Progenitor cell of endocrine pancreas (in vitro differentiated cells): ENCODE measurements around the gene CNTN1. TPM values are rescaled to one million over a fixed set of nuclear protein-coding genes. Genes with fewer than 3 reads are reported as not detected.

Experiments used
- DNase-seq: peaks from one replicate; pipeline ENCODE4 v3.0.0; 2021; ENCODE audit warnings: low spot score; ENCODE audit not compliant: unreplicated experiment
- H3K27ac Mint-ChIP-seq: 2 replicates; pipeline ENCODE4 v1.8.0; 2021; ENCODE audit warnings: mild to moderate bottlenecking, moderate library complexity, mixed read lengths
- H3K27me3 Mint-ChIP-seq: 2 replicates; pipeline ENCODE4 v1.8.0; 2021; ENCODE audit warnings: mixed read lengths
- H3K36me3 Mint-ChIP-seq: 2 replicates; pipeline ENCODE4 v1.8.0; 2022; ENCODE audit warnings: mixed read lengths; ENCODE audit not compliant: insufficient read depth
- H3K4me1 Mint-ChIP-seq: 2 replicates; pipeline ENCODE4 v1.8.0; 2021; ENCODE audit warnings: low read depth, mixed read lengths
- H3K4me3 Mint-ChIP-seq: 2 replicates; pipeline ENCODE4 v1.8.0; 2021; ENCODE audit warnings: low read depth, mild to moderate bottlenecking, moderate library complexity, mixed read lengths
- H3K9me3 Mint-ChIP-seq: 2 replicates; pipeline ENCODE4 v1.8.0; 2021; ENCODE audit warnings: low read depth, mixed read lengths
- total RNA-seq: library from RNA; stranded (reverse); gene quantifications from 2 replicates; pipeline ENCODE4 v1.2.1, GENCODE V29; 2021
- TF ChIP-seq, protein P1 (sequence below): fragments of 200-600 bp; sonication (generic); IDR thresholded peaks from one replicate; pipeline ENCODE4 v1.5.0; 2021; ENCODE audit warnings: antibody characterized with exemption, mild to moderate bottlenecking; ENCODE audit not compliant: unreplicated experiment

CNTN1 gene
- total RNA-seq, 1 donor from 2014 or later = 3.1 TPM

DNA sequence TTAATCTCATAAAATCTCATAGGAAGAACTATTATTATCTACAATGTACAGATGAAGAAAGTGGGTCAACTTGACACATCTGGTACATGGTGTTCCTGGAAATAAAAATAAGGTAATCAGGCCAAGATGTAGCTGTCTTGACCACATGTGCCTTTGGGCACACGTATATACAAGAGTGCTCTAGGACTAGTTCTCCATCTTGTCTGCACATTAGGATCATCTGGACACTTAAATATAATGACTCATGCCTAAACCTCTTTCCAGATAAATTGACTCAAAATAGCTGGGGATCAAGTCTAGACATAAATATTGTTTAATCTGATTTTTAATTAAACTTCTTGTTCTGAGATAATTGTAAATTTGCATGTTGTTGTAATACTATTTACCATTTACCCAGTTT is 182.6 kb downstream of the CNTN1 start:
- Mint-ChIP-seq H3K9me3 (no peaks in the 10 kb centered on the region), H3K27ac (no peak overlapping the region), H3K4me3 (no peak overlapping the region), H3K27me3 (no peaks in the 10 kb centered on the region), H3K36me3 (no peaks in the 10 kb centered on the region), H3K4me1 (no peaks in the 10 kb centered on the region)
- no peak for DNase-seq
- TF ChIP-seq, protein P1, sequence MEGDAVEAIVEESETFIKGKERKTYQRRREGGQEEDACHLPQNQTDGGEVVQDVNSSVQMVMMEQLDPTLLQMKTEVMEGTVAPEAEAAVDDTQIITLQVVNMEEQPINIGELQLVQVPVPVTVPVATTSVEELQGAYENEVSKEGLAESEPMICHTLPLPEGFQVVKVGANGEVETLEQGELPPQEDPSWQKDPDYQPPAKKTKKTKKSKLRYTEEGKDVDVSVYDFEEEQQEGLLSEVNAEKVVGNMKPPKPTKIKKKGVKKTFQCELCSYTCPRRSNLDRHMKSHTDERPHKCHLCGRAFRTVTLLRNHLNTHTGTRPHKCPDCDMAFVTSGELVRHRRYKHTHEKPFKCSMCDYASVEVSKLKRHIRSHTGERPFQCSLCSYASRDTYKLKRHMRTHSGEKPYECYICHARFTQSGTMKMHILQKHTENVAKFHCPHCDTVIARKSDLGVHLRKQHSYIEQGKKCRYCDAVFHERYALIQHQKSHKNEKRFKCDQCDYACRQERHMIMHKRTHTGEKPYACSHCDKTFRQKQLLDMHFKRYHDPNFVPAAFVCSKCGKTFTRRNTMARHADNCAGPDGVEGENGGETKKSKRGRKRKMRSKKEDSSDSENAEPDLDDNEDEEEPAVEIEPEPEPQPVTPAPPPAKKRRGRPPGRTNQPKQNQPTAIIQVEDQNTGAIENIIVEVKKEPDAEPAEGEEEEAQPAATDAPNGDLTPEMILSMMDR = no peak

DNA sequence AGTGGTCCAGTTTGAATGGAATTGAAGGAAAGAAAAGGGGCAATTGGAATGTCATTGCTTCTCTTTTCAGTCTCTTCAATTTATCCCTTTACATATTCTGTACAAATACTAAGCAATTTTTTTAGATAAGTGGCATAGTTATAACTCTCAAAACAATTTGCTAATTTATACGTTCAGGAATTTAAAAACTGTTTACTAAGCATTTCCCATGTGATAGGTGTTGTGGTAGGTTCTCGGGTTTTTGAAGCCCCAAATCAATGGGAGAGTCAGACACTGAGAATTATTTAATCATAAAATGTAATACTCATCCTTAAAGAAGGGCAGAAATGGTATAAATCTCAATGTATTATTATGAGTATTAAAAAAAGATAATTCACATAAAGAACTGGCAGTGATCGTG is 197.1 kb downstream of the CNTN1 start:
- Mint-ChIP-seq H3K27ac (no peak overlapping the region), H3K4me1 (peaks cover 17% of the 10 kb centered on the region), H3K9me3 (peaks cover 5% of the 10 kb centered on the region), H3K27me3 (no peaks in the 10 kb centered on the region), H3K4me3 (no peak overlapping the region), H3K36me3 (no peaks in the 10 kb centered on the region)
- DNase-seq = no peak
- TF ChIP-seq, protein P1 = no peak

DNA sequence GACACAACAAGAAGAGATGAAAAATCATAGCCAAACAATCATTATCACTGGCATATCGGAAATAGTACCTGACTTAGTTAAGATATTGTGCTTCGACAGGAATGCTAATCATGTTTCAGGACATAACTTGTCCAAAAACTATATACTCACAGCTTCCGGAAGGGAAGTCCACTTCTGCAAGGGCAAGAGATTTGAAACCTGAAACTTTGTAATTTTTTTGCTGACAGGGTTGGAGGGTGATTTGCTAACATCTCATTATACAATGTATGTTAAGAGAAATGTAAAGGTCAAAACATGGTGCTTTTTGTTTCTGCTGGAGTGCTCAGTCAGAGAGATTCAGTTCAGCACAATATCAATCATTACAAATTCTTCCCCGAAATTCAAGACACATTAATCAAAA is 200.3 kb downstream of the CNTN1 start:
- Mint-ChIP-seq H3K27ac (no peak overlapping the region), H3K4me3 (no peak overlapping the region), H3K36me3 (no peaks in the 10 kb centered on the region), H3K9me3 (peaks cover 5% of the 10 kb centered on the region), H3K4me1 (peaks cover 17% of the 10 kb centered on the region), H3K27me3 (no peaks in the 10 kb centered on the region)
- TF ChIP-seq, protein P1 = no peak
- no peak for DNase-seq

DNA sequence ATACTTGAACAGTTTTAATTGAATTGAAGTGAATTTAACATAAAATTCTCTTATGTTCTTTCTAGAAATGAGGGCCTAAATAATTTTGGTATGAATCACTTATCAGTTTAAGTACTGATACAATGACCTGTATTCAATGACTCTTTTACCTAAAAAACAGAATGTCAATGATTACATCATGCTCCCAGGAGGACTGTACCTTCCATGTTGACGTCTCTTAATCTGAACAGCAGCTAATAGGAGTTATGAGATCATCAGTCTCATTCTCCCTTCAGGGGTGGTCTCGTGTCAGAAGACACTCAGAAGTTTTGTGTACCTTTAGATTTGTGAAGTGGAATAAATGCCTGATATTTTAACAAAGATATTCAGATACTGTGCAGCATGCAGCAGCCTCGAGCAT is 206.3 kb downstream of the CNTN1 start:
- no peaks in the 10 kb centered on the region for H3K9me3 Mint-ChIP-seq
- H3K4me1 Mint-ChIP-seq = peaks cover 5% of the 10 kb centered on the region
- no peaks in the 10 kb centered on the region for H3K36me3 Mint-ChIP-seq
- no peak for DNase-seq
- no peak overlapping the region for H3K27ac Mint-ChIP-seq
- H3K27me3 Mint-ChIP-seq = no peaks in the 10 kb centered on the region
- TF ChIP-seq, protein P1 = no peak
- no peak overlapping the region for H3K4me3 Mint-ChIP-seq

DNA sequence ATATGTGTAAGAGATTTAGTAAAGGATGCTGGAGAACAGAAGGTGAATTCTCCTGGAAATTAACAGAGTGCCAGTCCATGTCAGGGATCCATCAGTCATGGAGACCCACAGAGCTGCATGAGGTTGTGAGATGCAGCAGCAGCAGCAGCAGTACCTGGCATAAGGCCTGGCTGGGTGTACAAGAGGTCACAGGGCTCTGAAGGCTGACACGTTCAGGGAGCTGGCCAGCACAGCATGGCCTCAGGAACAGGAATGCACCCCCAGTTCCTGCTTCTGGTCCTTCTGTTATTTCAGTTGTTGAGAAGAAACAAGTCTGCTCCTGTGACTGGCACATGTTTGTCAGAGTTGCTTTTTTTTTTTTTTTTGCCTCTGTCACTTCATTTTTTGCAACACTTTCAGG is 210.8 kb downstream of the CNTN1 start:
- TF ChIP-seq, protein P1 = no peak
- no peak for DNase-seq
- no peak overlapping the region for H3K27ac Mint-ChIP-seq

DNA sequence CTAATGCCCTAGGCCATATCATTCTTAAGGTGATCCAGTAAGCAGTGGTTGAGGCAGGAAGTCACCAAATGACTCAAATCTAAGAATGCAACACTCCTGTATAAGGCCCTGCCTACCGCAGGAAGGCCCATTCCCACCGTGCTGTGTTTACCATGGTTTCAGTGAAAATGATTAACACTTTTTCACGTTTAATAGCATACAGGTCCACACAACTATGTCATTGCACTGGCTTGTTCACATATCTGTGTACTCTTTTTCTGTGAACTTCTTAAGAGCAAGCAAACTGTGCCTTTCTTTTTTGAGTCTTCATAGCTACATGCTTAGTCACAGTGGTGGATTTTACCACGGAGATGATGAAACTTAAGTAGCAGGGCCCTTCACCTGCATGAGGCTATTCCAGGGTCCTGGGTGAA is 214.9 kb downstream of the CNTN1 start:
- DNase-seq = no peak
- H3K4me1 Mint-ChIP-seq = no peaks in the 10 kb centered on the region
- H3K4me3 Mint-ChIP-seq = no peak overlapping the region
- no peaks in the 10 kb centered on the region for H3K27me3 Mint-ChIP-seq
- no peaks in the 10 kb centered on the region for H3K9me3 Mint-ChIP-seq
- TF ChIP-seq, protein P1 = no peak
- H3K36me3 Mint-ChIP-seq = no peaks in the 10 kb centered on the region
- peak overlapping the region; percentile 24 for H3K27ac Mint-ChIP-seq

More for the DNA sequence above, 210.8 kb downstream of the CNTN1 start:
- H3K4me1 Mint-ChIP-seq = no peaks in the 10 kb centered on the region
- no peak overlapping the region for H3K4me3 Mint-ChIP-seq
- H3K27me3 Mint-ChIP-seq = no peaks in the 10 kb centered on the region
- H3K36me3 Mint-ChIP-seq = no peaks in the 10 kb centered on the region
- no peaks in the 10 kb centered on the region for H3K9me3 Mint-ChIP-seq
